NCI-H460 (cell line): ENCODE results near the gene CLK3. TPM values are rescaled to one million over a fixed set of nuclear protein-coding genes. Genes with fewer than 3 reads are reported as not detected.
"Not testable (repeated sequence)": the region's sequence is repeated elsewhere in the genome, so short reads cannot be mapped to it uniquely, and the experiment has no call there.

Experiments used
- DNase-seq: peaks from one replicate; pipeline ENCODE4 v3.0.0-alpha.2; 2016; ENCODE audit warnings: low read depth; ENCODE audit errors: extremely low read depth
- polyA plus RNA-seq: library from polyadenylated mRNA; depleted of rRNA; stranded (reverse); fragments of >200 nt; gene quantifications from 2 replicates; pipeline ENCODE4 v1.2.3, GENCODE V29; 2014; cell fraction: nucleus; rRNA removed
- total RNA-seq: library from RNA; depleted of rRNA; stranded (reverse); fragments of >200 nt; shearing (Covaris generic); gene quantifications from 2 replicates; pipeline ENCODE4 v1.2.3, GENCODE V29; 2014; rRNA removed

CLK3 gene
- 37.8 and 49.8 TPM in 2 replicates for total RNA-seq
- 76.7 and 110 TPM in 2 replicates for polyA plus RNA-seq

DNA sequence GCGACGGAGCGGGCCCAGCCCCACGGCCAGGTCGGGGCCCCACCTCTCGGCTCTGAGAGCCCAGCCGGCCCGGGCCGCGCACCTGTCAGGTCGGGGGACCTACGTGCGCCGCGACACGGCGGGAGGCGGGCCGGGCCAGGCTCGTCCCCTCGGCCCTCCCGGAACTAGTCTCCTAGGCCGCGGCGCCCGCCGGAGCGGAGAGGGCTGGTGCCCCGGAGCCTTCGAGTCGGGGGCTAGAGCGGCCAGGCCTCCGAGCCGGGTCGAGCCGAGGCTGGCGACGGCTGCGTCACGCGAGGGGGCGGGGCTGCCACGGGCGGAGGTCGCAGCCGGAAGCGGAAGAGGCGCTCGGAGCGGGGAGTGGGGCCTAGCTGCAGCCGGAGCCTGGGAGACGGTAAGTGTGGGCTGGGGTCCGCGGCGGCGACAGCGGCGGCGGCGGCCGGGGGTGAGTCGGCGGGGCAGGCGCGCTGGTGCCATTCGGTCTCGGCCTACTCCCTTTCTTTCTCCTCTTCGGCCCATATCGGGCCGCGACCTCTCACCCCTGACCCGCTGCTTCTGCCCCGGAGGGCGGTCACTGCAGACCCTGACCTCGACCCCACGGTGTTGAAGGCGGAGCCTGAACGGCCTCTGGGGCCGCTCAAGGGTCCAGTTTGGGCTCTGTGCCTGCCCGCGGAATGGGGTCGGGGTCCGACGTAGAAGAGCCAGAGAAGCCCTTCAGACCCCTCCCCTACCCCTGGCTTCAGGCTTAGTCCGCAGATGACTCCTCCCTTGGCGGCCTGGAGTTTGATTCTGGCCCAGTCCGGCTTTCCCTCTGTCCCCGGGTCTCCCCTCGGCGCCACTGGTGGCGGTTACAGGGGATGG, at the start of gene CLK3:
Gene CLK3, plus strand, starts transcription at position 329 of the 858 bp plus-strand sequence. CDS start 3,361 bp downstream, outside the sequence.
- peak; percentile 85 for DNase-seq

DNA sequence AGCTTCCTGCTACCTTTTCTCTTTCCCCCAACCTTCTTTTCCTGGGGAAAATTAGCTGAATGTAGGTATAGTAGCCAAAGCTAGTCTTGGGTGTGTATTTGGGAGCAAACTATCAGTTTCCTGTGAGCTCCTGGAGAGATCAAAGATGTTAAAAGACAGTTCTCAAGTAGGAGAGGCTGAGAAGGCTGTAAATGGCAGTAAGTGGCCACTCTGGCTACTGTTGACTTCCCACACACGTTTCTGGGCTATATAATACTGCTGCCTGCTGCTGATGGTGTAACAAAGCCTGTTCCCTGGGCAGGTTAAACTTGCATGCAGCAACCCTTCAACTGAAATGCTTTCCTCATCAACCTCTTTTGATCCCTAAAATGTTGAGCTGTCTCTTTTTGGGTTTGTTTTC, 47.0 kb upstream of the CLK3 start:
- no peak for DNase-seq

DNA sequence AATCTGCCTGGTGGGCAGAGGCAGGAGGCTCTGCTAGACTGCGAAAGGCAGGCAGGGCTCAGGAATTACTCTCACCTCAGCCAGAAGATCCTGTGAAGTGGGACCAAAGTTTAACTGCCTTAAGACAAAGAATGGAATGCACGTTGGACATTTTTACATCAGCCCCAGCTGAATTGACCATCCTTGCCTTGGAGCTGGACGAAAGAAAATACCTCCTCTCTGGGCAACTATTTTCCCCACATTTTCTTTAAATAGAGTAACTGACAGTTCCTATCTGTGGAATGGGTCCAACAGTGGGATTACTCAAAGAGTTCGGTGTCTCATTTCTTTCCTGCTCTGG, 45.9 kb upstream of the CLK3 start:
- no peak for DNase-seq

DNA sequence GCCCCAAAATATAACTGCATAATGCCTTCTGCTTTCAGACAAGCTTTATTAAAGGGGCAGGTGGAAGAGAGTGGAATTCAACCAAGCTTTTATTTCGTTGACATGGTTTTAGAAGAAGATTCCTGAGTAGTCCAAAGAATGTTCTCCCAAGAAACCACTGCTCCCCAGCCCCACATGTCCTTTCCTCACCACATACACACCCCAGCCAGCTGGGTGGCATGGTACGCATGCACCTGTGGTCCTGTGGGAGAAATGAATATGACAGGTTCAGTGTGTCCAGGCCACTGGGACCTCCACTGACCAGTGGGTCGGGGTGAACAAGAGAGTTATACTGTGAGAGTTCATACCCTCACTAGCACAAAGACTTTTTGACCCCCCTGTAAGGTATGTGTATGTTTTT, 44.4 kb upstream of the CLK3 start:
- DNase-seq, result no peak

DNA sequence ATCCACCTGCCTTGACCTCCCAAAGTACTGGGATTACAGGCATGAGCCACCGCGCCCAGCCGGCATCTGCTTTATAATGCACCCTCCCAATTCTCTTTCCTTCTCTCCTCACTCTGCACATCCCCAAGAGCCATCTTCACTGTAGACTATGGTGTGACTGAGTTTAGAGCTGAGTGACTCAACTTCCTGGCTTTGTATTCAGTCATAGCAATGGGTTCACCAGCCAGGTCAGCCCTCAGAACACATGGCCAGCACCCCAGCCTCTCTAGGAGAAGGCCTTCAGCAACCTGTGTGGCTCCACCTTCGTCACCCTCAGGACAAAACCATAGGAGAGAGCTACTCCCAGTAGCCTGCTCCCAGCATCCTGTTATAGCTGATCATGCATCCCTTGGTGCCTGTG, 41.6 kb upstream of the CLK3 start:
- no peak for DNase-seq

DNA sequence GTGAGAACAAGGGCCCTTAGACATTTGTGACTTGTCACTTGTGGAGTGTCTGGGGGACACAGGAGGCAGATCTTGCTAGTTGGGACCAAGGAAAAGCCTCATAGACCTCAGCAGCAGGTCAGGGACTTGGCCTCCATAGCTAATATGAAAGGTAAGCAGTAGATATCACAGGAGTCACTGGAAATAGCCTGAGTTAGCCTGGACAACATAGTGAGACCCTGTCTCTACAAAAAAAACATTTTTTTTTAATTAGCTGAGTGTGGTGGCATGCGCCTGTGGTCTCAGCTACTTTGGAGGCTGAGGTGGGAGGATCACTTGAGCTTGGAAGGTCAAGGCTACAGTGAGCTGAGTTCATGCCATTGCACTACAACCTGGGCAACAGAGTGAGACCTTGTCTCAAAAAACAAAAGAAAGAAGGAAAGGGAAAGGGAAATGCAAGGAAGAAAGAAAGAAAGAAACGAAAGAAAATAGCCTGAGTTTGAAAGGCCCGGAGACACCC, 37.1 kb upstream of the CLK3 start:
- no peak for DNase-seq

DNA sequence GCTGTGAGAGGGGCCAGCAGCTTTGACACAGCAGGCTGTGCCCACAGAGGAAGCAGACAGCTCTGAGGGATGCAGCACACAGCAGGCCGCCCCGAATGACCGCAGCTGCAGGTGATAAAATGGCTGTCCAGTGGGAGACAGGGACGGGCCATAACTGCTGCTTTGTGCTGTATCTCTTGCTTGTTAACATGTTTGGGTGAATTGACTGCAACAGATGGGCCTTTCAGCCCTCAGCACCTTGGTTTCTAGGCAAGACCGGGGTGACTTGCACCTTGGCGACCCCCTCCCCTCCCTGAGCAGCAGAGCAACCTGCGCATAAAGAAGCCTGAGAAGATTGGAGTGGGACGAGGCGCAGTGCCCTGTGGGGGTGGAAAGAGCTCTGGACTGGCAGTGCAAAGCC, 36.6 kb upstream of the CLK3 start:
- DNase-seq, result no peak

DNA sequence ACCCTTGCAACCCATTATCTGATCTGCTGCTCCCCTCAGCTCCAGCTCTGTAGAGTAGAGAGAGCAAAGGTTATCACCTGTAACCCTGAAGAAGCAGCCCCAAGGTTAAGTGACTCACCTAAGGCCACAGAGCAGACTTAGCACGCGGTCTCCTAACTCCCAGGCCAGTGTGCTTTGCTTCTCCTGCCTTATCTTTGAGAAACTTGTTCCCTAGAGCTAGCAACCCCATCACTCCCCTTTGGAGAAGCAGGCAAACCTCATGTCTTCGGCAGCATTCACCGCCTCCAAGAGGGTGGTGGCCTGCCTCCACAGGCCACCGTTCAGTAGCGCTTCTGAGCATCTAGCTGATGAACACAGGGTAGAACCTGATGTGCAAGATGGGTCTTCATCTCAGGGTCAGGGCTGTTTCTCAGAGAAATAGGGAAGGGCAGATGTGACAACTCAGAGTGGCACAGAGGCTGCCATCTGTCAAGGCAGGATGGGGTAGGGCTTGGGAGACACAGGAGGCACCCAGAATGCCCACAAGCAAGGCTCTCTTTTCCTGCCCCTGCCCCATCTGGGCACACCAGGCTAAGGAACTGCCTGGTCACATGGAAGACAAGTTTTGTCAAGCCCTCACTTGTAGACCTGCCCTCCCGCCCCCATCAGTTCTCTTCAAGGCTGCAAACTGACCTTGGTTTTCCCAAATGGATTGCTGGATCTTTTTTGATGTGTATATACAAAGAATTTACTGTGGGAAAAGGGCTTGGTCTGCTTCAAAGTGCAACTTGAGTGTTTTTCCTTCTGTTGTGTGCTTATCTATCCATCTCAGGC, 34.9 kb upstream of the CLK3 start:
- no peak for DNase-seq

DNA sequence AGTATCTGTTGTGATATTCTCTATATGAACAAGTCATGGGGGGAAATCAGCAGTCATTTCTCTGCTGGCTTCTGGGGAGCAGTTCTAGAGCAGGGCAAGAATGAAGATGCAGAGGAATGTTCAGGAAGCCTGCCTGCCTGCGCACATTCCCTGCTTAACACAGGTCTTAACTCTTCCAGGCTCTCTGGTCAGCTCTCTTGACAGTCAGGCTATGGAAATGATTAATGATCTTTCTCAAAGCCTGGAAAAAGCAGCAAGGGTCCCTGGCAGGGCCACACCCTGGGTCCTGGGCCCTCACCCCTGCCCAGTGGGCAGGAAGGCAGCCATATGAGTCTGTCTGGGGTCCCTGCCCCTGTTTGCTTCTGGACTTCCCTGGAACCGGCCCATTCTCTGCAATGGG, 31.4 kb upstream of the CLK3 start:
- DNase-seq, result no peak

DNA sequence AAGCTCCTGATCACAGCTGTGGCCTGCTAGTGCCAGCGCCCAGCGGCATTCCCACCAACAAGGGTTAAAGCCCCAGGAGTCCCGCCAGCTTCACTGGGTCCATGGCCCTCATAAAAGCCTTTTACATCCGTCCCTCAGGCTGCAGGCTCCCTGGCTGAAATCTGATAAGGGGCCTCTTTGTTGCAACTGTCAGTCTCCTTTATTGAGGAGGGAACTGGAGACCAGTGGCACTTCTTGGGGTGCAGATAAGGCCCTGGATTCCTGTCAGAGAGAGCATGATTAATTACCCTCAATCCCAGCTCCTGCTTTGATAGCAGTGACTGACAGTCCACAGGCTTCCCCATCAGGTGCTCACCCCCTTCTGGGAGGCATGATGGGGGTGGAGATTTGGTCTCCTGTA, 30.9 kb upstream of the CLK3 start:
- DNase-seq, result no peak

DNA sequence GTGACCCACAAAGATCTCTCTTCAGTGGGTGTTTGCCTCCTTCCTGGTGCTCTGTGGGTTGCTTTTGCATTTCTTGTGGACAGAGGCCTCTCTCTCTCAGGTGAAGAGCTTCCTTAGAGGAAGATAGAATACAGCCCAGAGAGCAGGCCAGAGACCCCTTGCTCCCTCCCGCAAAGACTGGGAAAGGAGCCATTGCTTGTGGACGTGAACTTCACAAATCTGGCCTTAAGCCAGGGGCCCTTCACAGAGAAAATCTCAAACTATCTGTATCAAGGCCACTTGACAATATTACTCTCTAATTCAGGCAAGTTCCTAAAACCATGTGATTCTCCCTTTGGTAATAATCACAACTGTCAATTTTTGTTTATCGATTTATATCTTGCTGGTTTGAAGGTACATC, 30.4 kb upstream of the CLK3 start:
- DNase-seq, result no peak

DNA sequence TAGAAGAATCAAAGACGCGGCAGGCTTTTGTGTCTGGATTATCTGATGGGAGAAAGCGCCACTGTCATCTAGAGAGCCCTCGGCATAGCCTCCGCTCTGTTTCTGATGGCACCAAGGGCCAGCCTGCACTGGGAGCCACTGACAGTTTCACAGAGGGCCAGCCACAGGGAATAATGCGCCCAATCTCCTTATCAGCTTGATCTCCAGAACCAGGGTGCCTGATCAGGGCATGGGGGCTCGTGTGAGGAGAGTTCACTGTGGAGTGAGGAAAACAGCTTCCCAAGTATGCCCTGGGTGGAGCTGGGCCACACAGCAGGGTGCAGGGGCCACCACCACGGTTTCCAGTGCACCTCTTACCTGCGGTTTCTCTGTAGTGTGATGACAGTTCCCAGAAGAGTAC, 29.8 kb upstream of the CLK3 start:
- DNase-seq, result no peak

DNA sequence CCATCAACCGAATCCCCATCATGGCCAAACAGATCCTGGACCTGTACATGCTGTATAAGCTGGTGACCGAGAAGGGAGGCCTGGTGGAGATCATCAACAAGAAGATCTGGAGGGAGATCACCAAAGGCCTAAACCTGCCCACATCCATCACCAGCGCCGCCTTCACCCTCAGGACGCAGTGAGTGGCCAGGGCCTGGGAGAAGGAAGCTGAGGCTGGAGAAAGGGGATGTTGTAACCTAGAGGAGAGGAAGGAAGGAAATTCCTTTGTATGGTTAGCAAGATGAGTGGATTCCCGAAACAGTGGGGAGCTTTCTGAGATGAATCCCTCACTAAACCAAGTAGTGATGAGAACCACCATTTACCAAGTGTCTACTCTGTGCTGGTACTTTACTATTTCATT, 25.8 kb upstream of the CLK3 start:
- DNase-seq, result no peak

DNA sequence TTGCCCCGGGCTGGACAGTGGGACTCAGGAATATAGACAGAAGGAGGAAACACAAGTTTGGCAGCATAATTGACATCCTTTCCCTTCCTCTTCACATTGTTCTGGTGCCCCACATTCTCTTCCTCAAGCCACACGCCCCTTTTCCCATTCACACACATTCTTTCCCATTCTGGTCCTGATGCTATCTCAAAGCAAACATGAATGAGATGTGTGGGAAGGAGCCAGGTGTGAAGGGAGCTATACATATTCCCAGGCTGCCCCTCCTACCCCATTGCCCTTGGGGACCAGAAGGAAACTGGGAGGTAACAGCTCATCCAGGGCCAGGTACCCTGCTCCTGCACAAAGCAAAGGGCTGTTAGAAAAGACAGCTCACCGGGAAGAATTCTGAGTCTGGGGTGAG, 23.4 kb upstream of the CLK3 start:
- DNase-seq, result no peak

DNA sequence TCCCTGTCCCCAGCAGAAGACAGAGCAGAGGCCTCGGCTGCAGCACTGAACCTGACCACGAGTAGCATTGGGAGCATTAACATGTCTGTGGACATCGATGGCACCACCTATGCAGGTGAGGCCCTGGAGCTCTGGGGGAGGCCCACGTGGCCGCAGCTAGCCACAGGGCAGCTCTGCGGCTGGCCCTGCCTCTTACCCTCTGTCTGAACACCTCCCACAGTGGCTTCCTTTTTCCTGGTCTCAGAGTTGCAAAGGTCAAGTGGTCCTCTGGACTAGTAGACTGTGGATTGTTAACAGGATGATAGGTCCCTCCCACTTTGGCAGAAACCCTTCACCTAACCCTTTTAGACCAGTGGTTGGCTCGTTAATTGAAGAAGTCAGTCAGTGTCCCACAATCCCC, 22.5 kb upstream of the CLK3 start:
- no peak for DNase-seq

DNA sequence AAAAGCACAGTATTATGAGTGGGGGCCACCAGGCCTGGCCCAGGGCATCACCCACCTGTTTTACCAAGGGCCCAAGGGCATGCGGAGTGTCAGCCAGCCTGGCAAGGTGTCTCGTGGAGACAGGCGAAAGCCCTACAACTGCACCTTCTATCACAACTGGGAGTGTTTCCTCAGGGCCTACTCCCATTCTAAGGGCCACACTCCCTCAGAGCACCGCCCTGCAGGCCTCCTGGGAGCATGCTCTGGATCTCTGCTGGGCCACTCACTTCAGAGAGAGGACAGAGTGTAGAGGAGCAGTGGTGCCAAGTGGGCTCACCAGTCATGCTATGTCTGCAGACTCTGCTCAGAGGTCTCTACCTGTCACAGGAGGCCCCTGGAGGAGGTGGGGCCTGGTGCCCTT, 21.2 kb upstream of the CLK3 start:
- no peak for DNase-seq

DNA sequence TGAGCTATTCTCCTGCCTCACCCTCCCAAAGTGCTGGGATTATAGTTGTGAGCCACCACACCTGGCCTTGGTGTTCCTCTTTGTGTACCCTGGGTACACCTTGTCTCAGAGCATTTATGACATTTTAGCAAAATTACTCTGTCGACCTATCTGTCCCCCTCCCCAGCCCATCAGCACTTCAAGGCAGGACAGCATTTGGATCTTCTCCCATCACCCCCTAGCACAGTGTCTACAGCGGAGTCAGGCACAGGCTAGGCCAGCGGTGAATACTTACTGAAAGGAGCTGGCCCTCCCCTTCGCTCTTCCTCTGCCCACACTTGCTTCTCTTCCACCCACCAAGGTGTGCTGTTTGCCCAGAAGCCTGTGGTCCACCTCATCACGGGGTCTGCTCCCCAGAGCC, 20.4 kb upstream of the CLK3 start:
- DNase-seq, result no peak

DNA sequence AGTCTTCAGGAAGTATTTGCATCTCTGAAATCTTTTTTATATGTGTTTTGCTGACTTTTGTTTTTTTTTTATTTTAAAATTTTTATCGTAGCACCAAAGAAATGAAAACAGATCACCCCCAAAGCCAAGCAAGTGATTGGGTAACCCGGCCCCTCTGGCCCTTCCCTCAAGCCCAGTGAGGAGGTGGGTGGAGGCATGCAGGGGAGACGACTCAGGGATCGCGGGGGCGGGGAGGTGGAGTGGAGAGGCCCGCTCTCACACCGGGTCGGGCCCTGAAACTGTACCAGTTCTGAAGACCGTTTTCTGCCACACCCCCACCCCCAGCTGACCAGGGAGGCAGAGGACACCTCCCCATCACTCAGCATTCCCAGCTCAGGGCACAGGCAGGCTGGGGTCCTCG, 18.9 kb upstream of the CLK3 start:
- not testable (repeated sequence) for DNase-seq

DNA sequence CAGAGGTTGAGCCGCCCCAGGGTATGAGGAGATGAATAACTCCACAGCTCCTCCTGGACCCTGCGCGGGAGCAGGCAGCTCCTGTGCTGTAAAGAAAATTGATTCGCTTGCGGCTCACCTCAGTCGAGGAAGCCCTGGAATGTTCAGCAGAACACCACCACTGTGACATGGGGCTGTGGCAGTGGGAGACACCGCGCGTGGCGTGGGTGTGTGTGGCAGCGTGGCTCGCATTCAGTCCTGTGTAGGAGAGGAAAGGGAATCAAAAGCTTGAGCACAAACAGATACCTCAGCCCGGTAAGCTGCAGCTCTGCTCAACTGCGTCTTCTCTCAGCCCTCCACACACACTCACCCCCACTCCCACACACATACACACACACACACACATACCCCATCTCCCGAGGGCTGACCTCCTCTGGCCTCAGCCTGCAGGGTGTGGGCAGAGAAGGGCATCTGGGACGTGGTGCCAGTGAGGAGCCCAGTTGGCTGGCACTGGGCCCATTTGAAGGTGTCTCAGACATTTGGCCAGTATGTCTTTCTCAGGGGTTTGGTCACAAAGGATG, 18.4 kb upstream of the CLK3 start:
- not testable (repeated sequence) for DNase-seq

DNA sequence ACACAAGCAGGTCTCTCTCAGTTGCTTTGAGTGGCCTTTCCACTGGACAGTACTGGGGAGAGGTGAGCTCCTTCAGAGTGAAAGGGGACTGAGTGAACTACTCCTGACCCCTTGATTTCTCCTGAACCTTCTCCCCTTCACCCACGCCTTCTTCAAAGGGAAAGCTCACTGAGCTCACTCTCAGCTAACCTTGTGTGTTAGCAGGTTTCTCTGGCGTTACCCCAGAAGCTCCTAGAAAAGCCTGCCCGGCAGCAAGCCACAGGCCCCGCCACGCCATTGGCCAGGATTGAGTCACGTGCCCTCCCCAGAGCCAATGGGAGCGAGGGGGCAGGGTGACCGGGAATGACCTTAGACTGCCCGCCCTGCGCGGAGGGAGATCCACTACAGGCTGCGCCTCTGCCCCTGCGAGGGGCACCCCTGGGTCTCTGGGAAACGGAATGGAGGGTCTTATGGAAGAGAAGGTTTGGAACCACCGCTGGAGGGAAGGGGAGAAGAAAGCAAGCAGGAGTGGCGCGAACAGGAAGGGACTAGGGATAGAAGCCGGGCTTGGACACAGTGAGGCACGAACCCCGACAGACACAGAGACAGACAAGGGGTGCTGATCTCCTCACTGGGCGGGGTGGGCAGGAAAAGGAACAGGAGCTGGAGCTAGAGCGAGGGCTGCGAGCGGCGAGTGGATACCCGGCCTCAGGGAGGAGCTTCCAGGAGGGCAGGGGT, 17.4 kb upstream of the CLK3 start:
- DNase-seq, result peak; percentile 83

DNA sequence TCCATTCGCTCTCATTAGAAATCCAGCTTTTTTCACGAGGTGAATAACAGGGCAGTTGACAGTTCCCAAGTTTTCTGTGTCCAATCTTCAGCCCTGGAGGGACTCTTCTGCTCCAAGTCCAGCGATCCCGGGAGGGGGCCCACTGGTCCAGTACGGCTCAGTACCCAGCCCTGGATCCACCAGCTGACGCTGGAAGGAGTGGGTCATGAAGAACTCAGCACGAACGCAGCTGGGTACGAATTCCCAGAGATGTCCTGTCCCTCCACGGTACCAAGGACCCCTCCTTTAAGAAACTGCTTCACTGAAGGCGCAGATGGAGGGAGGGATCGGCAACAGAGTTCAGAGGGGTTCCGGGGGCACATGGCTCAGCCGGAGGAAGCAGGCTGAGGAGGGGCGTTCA, 16.5 kb upstream of the CLK3 start:
- no peak for DNase-seq
